Astrocyte (in vitro differentiated cells and primary cell): ENCODE measurements around the gene MIA2.

Experiments used
- CTCF ChIP-seq: IDR thresholded peaks from 2 replicates; pipeline ENCODE4 v1.5.1; 2011; ENCODE audit warnings: low read depth, mild to moderate bottlenecking, inconsistent platforms, low read length, moderate library complexity; ENCODE audit not compliant: insufficient read depth
- EZH2 ChIP-seq: IDR thresholded peaks from 2 replicates; pipeline ENCODE4 v1.6.1; 2012; ENCODE audit warnings: mild to moderate bottlenecking, low read length, inconsistent platforms; ENCODE audit not compliant: insufficient read depth

- TF ChIP-seq CTCF (no peak), EZH2 (no peak)
Measured at GRCh38 chr14:39268393-39268792, 34.7 kb downstream of the MIA2 start.
